HL-60 (cell line): ENCODE data around the gene HUNK.

Experiments
- CTCF ChIP-seq: IDR thresholded peaks from one replicate; pipeline ENCODE4 v1.5.1; 2011; ENCODE audit warnings: low read length, control low read depth, inconsistent platforms; ENCODE audit not compliant: insufficient read depth
- POLR2AphosphoS5 ChIP-seq: IDR thresholded peaks from 2 replicates; pipeline ENCODE4 v1.6.1; 2012; ENCODE audit warnings: low read depth
- SPI1 ChIP-seq: IDR thresholded peaks from 2 replicates; pipeline ENCODE4 v1.6.1; 2012; ENCODE audit warnings: low read depth, mild to moderate bottlenecking, borderline replicate concordance
- TF ChIP-seq, protein P1 (sequence below): IDR thresholded peaks from 2 replicates; pipeline ENCODE4 v1.6.1; 2012; ENCODE audit warnings: low read depth; ENCODE audit not compliant: insufficient replicate concordance

DNA sequence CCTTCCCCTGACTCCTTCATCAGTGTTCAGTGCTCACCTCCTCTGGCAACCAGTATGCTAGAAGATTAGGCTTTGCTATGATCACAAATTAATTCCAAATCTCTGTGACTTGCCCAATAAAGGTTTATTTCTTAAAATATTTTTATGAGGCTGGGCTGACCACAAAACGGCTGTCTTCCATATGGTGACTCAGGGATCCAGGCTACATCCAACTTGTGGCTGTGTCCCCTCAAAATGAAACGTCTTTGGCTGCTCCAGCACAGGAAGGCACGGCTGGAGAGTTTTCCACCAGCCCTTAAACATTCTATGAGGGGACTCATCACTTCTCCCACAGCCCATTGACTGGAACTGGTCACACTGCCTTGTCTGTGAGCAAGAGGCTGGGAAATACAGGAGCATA, 131.5 kb downstream of the HUNK start:
- TF ChIP-seq, protein P1, sequence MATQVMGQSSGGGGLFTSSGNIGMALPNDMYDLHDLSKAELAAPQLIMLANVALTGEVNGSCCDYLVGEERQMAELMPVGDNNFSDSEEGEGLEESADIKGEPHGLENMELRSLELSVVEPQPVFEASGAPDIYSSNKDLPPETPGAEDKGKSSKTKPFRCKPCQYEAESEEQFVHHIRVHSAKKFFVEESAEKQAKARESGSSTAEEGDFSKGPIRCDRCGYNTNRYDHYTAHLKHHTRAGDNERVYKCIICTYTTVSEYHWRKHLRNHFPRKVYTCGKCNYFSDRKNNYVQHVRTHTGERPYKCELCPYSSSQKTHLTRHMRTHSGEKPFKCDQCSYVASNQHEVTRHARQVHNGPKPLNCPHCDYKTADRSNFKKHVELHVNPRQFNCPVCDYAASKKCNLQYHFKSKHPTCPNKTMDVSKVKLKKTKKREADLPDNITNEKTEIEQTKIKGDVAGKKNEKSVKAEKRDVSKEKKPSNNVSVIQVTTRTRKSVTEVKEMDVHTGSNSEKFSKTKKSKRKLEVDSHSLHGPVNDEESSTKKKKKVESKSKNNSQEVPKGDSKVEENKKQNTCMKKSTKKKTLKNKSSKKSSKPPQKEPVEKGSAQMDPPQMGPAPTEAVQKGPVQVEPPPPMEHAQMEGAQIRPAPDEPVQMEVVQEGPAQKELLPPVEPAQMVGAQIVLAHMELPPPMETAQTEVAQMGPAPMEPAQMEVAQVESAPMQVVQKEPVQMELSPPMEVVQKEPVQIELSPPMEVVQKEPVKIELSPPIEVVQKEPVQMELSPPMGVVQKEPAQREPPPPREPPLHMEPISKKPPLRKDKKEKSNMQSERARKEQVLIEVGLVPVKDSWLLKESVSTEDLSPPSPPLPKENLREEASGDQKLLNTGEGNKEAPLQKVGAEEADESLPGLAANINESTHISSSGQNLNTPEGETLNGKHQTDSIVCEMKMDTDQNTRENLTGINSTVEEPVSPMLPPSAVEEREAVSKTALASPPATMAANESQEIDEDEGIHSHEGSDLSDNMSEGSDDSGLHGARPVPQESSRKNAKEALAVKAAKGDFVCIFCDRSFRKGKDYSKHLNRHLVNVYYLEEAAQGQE, result no peak
- TF ChIP-seq CTCF (no peak), POLR2AphosphoS5 (no peak), SPI1 (no peak)
